ENCODE measurements around the gene BMP6.

GRCh38 chr6:7897461-7898192, 171.7 kb downstream of the BMP6 start:
- TF ChIP-seq CTCF (conservative IDR thresholded peaks at IDR 0.05; ENCODE audit: low read depth, low read length) (no peak), EZH2 (IDR thresholded peaks at IDR 0.05; ENCODE audit: low read length, unreplicated experiment) (no peak)

Measured in PC-3 (cell line).